ENCODE results near the gene MSRB2. TPM values are rescaled to one million over a fixed set of nuclear protein-coding genes. Genes with fewer than 3 reads are reported as not detected.

MSRB2 gene
- total and polyA plus RNA-seq, 2 experiments from 2014 or later, result 9.5 to 34.6 TPM

DNA sequence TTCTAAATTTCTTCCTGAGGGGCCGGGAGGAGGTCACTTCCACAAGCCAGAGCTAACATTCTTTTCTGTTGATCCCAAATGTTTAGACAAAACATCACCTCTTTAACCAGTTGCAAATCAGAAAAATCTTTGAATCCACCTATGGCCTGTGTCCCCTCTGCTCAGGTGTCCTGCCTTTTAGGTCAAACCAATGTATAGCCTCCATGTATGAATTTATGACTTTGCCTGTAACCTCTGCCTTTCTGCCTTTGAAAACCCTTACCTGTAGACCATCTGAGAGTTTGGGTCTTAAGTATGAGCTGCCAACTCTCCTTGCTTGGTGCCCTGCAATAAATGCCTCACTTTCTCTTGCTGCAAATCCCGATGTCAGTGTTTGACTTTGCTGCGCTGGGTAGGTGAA lies 44.1 kb upstream of the MSRB2 start (continued):
- TF ChIP-seq, protein P1, sequence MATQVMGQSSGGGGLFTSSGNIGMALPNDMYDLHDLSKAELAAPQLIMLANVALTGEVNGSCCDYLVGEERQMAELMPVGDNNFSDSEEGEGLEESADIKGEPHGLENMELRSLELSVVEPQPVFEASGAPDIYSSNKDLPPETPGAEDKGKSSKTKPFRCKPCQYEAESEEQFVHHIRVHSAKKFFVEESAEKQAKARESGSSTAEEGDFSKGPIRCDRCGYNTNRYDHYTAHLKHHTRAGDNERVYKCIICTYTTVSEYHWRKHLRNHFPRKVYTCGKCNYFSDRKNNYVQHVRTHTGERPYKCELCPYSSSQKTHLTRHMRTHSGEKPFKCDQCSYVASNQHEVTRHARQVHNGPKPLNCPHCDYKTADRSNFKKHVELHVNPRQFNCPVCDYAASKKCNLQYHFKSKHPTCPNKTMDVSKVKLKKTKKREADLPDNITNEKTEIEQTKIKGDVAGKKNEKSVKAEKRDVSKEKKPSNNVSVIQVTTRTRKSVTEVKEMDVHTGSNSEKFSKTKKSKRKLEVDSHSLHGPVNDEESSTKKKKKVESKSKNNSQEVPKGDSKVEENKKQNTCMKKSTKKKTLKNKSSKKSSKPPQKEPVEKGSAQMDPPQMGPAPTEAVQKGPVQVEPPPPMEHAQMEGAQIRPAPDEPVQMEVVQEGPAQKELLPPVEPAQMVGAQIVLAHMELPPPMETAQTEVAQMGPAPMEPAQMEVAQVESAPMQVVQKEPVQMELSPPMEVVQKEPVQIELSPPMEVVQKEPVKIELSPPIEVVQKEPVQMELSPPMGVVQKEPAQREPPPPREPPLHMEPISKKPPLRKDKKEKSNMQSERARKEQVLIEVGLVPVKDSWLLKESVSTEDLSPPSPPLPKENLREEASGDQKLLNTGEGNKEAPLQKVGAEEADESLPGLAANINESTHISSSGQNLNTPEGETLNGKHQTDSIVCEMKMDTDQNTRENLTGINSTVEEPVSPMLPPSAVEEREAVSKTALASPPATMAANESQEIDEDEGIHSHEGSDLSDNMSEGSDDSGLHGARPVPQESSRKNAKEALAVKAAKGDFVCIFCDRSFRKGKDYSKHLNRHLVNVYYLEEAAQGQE (IDR thresholded peaks at IDR 0.05; ENCODE audit: unreplicated experiment), result no peak
- TF ChIP-seq EZH2phosphoT487 (IDR thresholded peaks at IDR 0.05; ENCODE audit: unreplicated experiment) (no peak), STAT1 (IDR thresholded peaks at IDR 0.05; ENCODE audit: unreplicated experiment) (no peak), EZH2 (IDR thresholded peaks at IDR 0.05; ENCODE audit: low read depth, unreplicated experiment) (no peak), ZNF331 (CRISPR knock-in tag; IDR thresholded peaks at IDR 0.05; ENCODE audit: low read depth) (no peak)

DNA sequence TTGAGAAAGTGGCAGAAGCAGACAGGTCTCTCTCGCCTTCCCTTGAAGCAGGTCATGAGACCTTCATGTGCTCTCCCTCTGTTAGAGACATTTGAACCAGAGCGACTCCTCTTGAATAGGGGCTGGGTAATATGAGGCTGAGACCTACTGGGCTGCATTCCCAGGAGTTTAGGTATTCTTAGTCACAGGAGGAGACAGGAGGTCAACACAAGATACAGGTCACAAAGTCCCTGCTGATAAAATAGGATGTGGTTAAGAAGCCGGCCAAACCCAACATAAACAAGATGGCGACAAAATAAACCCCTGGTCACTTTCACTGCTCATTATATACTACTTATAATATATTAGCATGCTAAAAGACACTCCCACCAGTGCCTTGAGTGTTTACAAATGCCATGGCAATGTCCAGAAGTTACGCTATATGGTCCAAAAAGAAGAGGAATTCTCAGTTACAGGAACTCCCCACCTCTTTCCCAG lies 43.5 kb upstream of the MSRB2 start:
- Mint-ChIP-seq H3K27me3 (ENCODE audit: insufficient read depth, low read depth, poor library complexity) (peaks cover 3% of the 10 kb centered on the region), H3K36me3 (ENCODE audit: low read depth) (no peaks in the 10 kb centered on the region), H3K4me1 (peaks cover 46% of the 10 kb centered on the region), H3K9me3 (no peaks in the 10 kb centered on the region), H3K27ac (no peak overlapping the region), H3K4me3 (no peak overlapping the region)
- Histone ChIP-seq H3K9me2 (ENCODE audit: insufficient read depth) (peaks cover 24% of the 10 kb centered on the region), H3K4me3 (no peak overlapping the region), H3F3A (replicated peaks; ENCODE audit: low read depth) (no peaks in the 10 kb centered on the region), H3K79me2 (replicated peaks; ENCODE audit: insufficient read depth) (no peaks in the 10 kb centered on the region), H3K4me1 (ENCODE audit: insufficient read depth) (peaks cover 41% of the 10 kb centered on the region), H3K4me2 (no peak overlapping the region), H2AFZ (peak overlapping the region; percentile 64; the same call in 1 of the 2 replicates), H3K36me3 (ENCODE audit: insufficient read depth) (no peaks in the 10 kb centered on the region), H4K20me1 (replicated peaks; ENCODE audit: insufficient read depth) (no peaks in the 10 kb centered on the region), H3K27me3 (ENCODE audit: insufficient read depth) (no peaks in the 10 kb centered on the region), H3K27ac (ENCODE audit: low read depth) (no peak overlapping the region)
- DNase-seq (ENCODE audit: low spot score), result no peak
- ATAC-seq, result no peak
- TF ChIP-seq EZH2phosphoT487 (IDR thresholded peaks at IDR 0.05; ENCODE audit: unreplicated experiment) (no peak), ZNF114 (CRISPR knock-in tag; IDR thresholded peaks at IDR 0.05) (no peak), STAT1 (IDR thresholded peaks at IDR 0.05; ENCODE audit: unreplicated experiment) (no peak), ZNF331 (CRISPR knock-in tag; IDR thresholded peaks at IDR 0.05; ENCODE audit: low read depth) (no peak), POLR2AphosphoS5 (IDR thresholded peaks at IDR 0.05; ENCODE audit: low read depth) (no peak), EZH2 (IDR thresholded peaks at IDR 0.05; ENCODE audit: low read depth, unreplicated experiment) (no peak)
- TF ChIP-seq, protein P2, sequence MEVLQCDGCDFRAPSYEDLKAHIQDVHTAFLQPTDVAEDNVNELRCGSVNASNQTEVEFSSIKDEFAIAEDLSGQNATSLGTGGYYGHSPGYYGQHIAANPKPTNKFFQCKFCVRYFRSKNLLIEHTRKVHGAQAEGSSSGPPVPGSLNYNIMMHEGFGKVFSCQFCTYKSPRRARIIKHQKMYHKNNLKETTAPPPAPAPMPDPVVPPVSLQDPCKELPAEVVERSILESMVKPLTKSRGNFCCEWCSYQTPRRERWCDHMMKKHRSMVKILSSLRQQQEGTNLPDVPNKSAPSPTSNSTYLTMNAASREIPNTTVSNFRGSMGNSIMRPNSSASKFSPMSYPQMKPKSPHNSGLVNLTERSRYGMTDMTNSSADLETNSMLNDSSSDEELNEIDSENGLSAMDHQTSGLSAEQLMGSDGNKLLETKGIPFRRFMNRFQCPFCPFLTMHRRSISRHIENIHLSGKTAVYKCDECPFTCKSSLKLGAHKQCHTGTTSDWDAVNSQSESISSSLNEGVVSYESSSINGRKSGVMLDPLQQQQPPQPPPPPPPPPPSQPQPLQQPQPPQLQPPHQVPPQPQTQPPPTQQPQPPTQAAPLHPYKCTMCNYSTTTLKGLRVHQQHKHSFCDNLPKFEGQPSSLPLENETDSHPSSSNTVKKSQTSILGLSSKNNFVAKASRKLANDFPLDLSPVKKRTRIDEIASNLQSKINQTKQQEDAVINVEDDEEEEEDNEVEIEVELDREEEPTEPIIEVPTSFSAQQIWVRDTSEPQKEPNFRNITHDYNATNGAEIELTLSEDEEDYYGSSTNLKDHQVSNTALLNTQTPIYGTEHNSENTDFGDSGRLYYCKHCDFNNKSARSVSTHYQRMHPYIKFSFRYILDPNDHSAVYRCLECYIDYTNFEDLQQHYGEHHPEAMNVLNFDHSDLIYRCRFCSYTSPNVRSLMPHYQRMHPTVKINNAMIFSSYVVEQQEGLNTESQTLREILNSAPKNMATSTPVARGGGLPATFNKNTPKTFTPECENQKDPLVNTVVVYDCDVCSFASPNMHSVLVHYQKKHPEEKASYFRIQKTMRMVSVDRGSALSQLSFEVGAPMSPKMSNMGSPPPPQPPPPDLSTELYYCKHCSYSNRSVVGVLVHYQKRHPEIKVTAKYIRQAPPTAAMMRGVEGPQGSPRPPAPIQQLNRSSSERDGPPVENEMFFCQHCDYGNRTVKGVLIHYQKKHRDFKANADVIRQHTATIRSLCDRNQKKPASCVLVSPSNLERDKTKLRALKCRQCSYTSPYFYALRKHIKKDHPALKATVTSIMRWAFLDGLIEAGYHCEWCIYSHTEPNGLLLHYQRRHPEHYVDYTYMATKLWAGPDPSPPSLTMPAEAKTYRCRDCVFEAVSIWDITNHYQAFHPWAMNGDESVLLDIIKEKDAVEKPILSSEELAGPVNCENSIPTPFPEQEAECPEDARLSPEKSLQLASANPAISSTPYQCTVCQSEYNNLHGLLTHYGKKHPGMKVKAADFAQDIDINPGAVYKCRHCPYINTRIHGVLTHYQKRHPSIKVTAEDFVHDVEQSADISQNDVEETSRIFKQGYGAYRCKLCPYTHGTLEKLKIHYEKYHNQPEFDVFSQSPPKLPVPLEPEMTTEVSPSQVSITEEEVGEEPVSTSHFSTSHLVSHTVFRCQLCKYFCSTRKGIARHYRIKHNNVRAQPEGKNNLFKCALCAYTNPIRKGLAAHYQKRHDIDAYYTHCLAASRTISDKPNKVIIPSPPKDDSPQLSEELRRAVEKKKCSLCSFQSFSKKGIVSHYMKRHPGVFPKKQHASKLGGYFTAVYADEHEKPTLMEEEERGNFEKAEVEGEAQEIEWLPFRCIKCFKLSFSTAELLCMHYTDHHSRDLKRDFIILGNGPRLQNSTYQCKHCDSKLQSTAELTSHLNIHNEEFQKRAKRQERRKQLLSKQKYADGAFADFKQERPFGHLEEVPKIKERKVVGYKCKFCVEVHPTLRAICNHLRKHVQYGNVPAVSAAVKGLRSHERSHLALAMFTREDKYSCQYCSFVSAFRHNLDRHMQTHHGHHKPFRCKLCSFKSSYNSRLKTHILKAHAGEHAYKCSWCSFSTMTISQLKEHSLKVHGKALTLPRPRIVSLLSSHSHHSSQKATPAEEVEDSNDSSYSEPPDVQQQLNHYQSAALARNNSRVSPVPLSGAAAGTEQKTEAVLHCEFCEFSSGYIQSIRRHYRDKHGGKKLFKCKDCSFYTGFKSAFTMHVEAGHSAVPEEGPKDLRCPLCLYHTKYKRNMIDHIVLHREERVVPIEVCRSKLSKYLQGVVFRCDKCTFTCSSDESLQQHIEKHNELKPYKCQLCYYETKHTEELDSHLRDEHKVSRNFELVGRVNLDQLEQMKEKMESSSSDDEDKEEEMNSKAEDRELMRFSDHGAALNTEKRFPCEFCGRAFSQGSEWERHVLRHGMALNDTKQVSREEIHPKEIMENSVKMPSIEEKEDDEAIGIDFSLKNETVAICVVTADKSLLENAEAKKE (CRISPR knock-in tag; IDR thresholded peaks at IDR 0.05), result no peak
- TF ChIP-seq, protein P1 (IDR thresholded peaks at IDR 0.05; ENCODE audit: unreplicated experiment), result no peak
- TF ChIP-seq, protein P3, sequence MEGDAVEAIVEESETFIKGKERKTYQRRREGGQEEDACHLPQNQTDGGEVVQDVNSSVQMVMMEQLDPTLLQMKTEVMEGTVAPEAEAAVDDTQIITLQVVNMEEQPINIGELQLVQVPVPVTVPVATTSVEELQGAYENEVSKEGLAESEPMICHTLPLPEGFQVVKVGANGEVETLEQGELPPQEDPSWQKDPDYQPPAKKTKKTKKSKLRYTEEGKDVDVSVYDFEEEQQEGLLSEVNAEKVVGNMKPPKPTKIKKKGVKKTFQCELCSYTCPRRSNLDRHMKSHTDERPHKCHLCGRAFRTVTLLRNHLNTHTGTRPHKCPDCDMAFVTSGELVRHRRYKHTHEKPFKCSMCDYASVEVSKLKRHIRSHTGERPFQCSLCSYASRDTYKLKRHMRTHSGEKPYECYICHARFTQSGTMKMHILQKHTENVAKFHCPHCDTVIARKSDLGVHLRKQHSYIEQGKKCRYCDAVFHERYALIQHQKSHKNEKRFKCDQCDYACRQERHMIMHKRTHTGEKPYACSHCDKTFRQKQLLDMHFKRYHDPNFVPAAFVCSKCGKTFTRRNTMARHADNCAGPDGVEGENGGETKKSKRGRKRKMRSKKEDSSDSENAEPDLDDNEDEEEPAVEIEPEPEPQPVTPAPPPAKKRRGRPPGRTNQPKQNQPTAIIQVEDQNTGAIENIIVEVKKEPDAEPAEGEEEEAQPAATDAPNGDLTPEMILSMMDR (conservative IDR thresholded peaks at IDR 0.05; ENCODE audit: low read depth in 2 of 2), result no peak
